IPS-15b (cell line): ENCODE results near the gene MYO7B.

Experiments
- H3K27me3 ChIP-seq: one replicate; pipeline ENCODE4 v1.6.1; 2013; ENCODE audit warnings: low read length; ENCODE audit not compliant: control insufficient read depth, insufficient read depth
- H3K36me3 ChIP-seq: one replicate; pipeline ENCODE4 v1.6.1; 2013; ENCODE audit warnings: low read length; ENCODE audit not compliant: control insufficient read depth, insufficient read depth
- H3K4me1 ChIP-seq: one replicate; pipeline ENCODE4 v1.6.1; 2013; ENCODE audit warnings: mild to moderate bottlenecking, low read length; ENCODE audit not compliant: control insufficient read depth, insufficient read depth
- H3K4me3 ChIP-seq: one replicate; pipeline ENCODE4 v1.5.1; 2013; ENCODE audit warnings: low read depth, low read length
- H3K9ac ChIP-seq: one replicate; pipeline ENCODE4 v1.6.1; 2013; ENCODE audit warnings: low read depth, mild to moderate bottlenecking, low read length
- H3K9me3 ChIP-seq: one replicate; pipeline ENCODE4 v1.6.1; 2013; ENCODE audit warnings: mild to moderate bottlenecking, low read length; ENCODE audit not compliant: control insufficient read depth, insufficient read depth

MYO7B gene

GRCh38 chr2:127560201-127560930 lies 24.9 kb downstream of the MYO7B start:
- Histone ChIP-seq H3K4me3 (no peak overlapping the region), H3K27me3 (no peaks in the 10 kb centered on the region), H3K9me3 (no peaks in the 10 kb centered on the region), H3K4me1 (peaks cover 2% of the 10 kb centered on the region), H3K36me3 (no peaks in the 10 kb centered on the region), H3K9ac (no peak overlapping the region)

- no peaks in the 10 kb centered on the region for H3K9me3 ChIP-seq
- H3K36me3 ChIP-seq: no peaks in the 10 kb centered on the region
- H3K27me3 ChIP-seq: no peaks in the 10 kb centered on the region
- H3K9ac ChIP-seq: no peak overlapping the region
- peaks cover 2% of the 10 kb centered on the region for H3K4me1 ChIP-seq
- H3K4me3 ChIP-seq: no peak overlapping the region
Measured at GRCh38 chr2:127560931-127561280, 25.4 kb downstream of the MYO7B start.

- H3K9ac ChIP-seq: no peak overlapping the region
- H3K9me3 ChIP-seq: no peaks in the 10 kb centered on the region
- H3K27me3 ChIP-seq: no peaks in the 10 kb centered on the region
- H3K4me3 ChIP-seq: no peak overlapping the region
- no peaks in the 10 kb centered on the region for H3K36me3 ChIP-seq
- H3K4me1 ChIP-seq: peaks cover 2% of the 10 kb centered on the region
Measured at GRCh38 chr2:127561371-127561770, 25.9 kb downstream of the MYO7B start.

- no peaks in the 10 kb centered on the region for H3K36me3 ChIP-seq
- H3K9ac ChIP-seq: no peak overlapping the region
- H3K4me3 ChIP-seq: no peak overlapping the region
- H3K9me3 ChIP-seq: no peaks in the 10 kb centered on the region
- peaks cover 2% of the 10 kb centered on the region for H3K4me1 ChIP-seq
- H3K27me3 ChIP-seq: no peaks in the 10 kb centered on the region
Measured at GRCh38 chr2:127562936-127563335, 27.5 kb downstream of the MYO7B start.

GRCh38 chr2:127563458-127564428 lies 28.3 kb downstream of the MYO7B start:
- Histone ChIP-seq H3K9me3 (no peaks in the 10 kb centered on the region), H3K4me3 (no peak overlapping the region), H3K36me3 (no peaks in the 10 kb centered on the region), H3K9ac (no peak overlapping the region), H3K27me3 (no peaks in the 10 kb centered on the region), H3K4me1 (peaks cover 2% of the 10 kb centered on the region)

- Histone ChIP-seq H3K27me3 (no peaks in the 10 kb centered on the region), H3K9me3 (no peaks in the 10 kb centered on the region), H3K36me3 (no peaks in the 10 kb centered on the region), H3K4me1 (peaks cover 2% of the 10 kb centered on the region), H3K9ac (no peak overlapping the region), H3K4me3 (no peak overlapping the region)
Measured at GRCh38 chr2:127564429-127565260, 29.2 kb downstream of the MYO7B start.

- Histone ChIP-seq H3K9me3 (no peaks in the 10 kb centered on the region), H3K9ac (no peak overlapping the region), H3K27me3 (no peaks in the 10 kb centered on the region), H3K4me3 (no peak overlapping the region), H3K36me3 (no peaks in the 10 kb centered on the region), H3K4me1 (no peaks in the 10 kb centered on the region)
Measured at GRCh38 chr2:127565261-127566138, 30.0 kb downstream of the MYO7B start.

GRCh38 chr2:127566139-127566417 lies 30.6 kb downstream of the MYO7B start:
- H3K36me3 ChIP-seq: no peaks in the 10 kb centered on the region
- H3K9ac ChIP-seq: no peak overlapping the region
- no peaks in the 10 kb centered on the region for H3K27me3 ChIP-seq
- no peaks in the 10 kb centered on the region for H3K4me1 ChIP-seq
- no peaks in the 10 kb centered on the region for H3K9me3 ChIP-seq
- no peak overlapping the region for H3K4me3 ChIP-seq

GRCh38 chr2:127566576-127566975 lies 31.1 kb downstream of the MYO7B start:
- Histone ChIP-seq H3K4me3 (no peak overlapping the region), H3K36me3 (no peaks in the 10 kb centered on the region), H3K27me3 (no peaks in the 10 kb centered on the region), H3K9ac (no peak overlapping the region), H3K9me3 (no peaks in the 10 kb centered on the region), H3K4me1 (no peaks in the 10 kb centered on the region)

- H3K9me3 ChIP-seq: no peaks in the 10 kb centered on the region
- no peak overlapping the region for H3K4me3 ChIP-seq
- no peaks in the 10 kb centered on the region for H3K36me3 ChIP-seq
- H3K27me3 ChIP-seq: no peaks in the 10 kb centered on the region
- H3K4me1 ChIP-seq: no peaks in the 10 kb centered on the region
- no peak overlapping the region for H3K9ac ChIP-seq
Measured at GRCh38 chr2:127567351-127567854, 31.9 kb downstream of the MYO7B start.

- no peaks in the 10 kb centered on the region for H3K27me3 ChIP-seq
- H3K36me3 ChIP-seq: no peaks in the 10 kb centered on the region
- no peak overlapping the region for H3K4me3 ChIP-seq
- H3K9ac ChIP-seq: no peak overlapping the region
- H3K4me1 ChIP-seq: no peaks in the 10 kb centered on the region
- H3K9me3 ChIP-seq: no peaks in the 10 kb centered on the region
Measured at GRCh38 chr2:127568128-127568527, 32.6 kb downstream of the MYO7B start.
